Right lobe of liver (tissue), 6 donors: ENCODE results near the gene PLXNB3. TPM values are rescaled to one million over a fixed set of nuclear protein-coding genes. Genes with fewer than 3 reads are reported as not detected.

ENCODE experiments used
- ATAC-seq, 4 donors: fragments of 200-7000 bp; cut with Tn5 transposase; one replicate each; pipeline ENCODE4 v1.9.1; 2020; ENCODE audit warnings: mild to moderate bottlenecking in 4 of 4, moderate library complexity in 4 of 4
- DNase-seq, 3 donors: peaks; one replicate each; pipeline ENCODE4 v3.0.0-alpha.2; 2020
- H3K27ac ChIP-seq, 3 donors: fragments of 200-600 bp; one replicate each; pipeline ENCODE4 v1.8.0; 2022
- H3K27me3 ChIP-seq, 2 donors: fragments of 200-600 bp; one replicate each; pipeline ENCODE4 v1.8.0; 2022
- H3K36me3 ChIP-seq, 4 donors: fragments of 200-600 bp; sonication (generic) in 1 of 4; one replicate each; pipeline versions ENCODE4 v1.5.1 to v1.8.0; 2017 to 2022; ENCODE audit warnings: control low read depth in 1 of 4
- H3K4me1 ChIP-seq, 4 donors: fragments of 200-600 bp; sonication (generic) in 1 of 4; one replicate each; pipeline versions ENCODE4 v1.5.1 to v1.8.0; 2017 to 2022; ENCODE audit warnings: control low read depth in 1 of 4
- H3K4me3 ChIP-seq, 3 donors: fragments of 200-600 bp; one replicate each; pipeline ENCODE4 v1.8.0; 2022
- H3K9me3 ChIP-seq, 4 donors: fragments of 200-600 bp; sonication (generic) in 1 of 4; one replicate each; pipeline versions ENCODE4 v1.5.1 to v1.8.0; 2017 to 2022; ENCODE audit warnings: control low read depth in 1 of 4
- POLR2A ChIP-seq: fragments of 450-650 bp; IDR thresholded peaks from one replicate; pipeline ENCODE4 v1.6.1; 2017; ENCODE audit warnings: antibody characterized with exemption, mild to moderate bottlenecking
- WGBS: methylation state at CpG from one replicate; pipeline ENCODE4 v1.1.6; 2018; ENCODE audit warnings: low coverage, low lambda C conversion rate; ENCODE audit not compliant: insufficient coverage; ENCODE audit errors: missing lambda C conversion rate; 5-methylcytosine and 5-hydroxymethylcytosine counted together
- intact Hi-C, 2 donors: fragments of 100-400 bp; cut with DNase I; formaldehyde crosslinking; loops; one replicate each; pipeline versions ENCODE4 v1.11.2 to v1.14.1; 2022
- total RNA-seq, 6 experiments: library from RNA; depleted of rRNA in 2 of 6; stranded (reverse); fragments of >200 nt in 2 of 6; fragmentation: NEBNext Ultra II Directional in 3 of 6; extraction: Animal tissue kit (Norgen Biotek cat#: 25700) in 3 of 6; gene quantifications; one replicate each; pipeline versions ENCODE4 v1.1.0 to v1.2.4, GENCODE V29; 2016 to 2023
- TF ChIP-seq, protein P1 (sequence below), 4 donors: fragments of 200-600 bp in 3 of 4; fragments of 450-650 bp in 1 of 4; IDR thresholded peaks; one replicate each; pipeline versions ENCODE4 v1.5.1 to v1.8.0; 2016 to 2022; ENCODE audit warnings: antibody characterized with exemption in 4 of 4, mild to moderate bottlenecking in 2 of 4
- donor health status: DM: no; HTN: yes; CAD: no.
- donor health status: DM: no; HTN: no; CAD: no.
- donor health status: DM: no; HTN: no; CAD: no.
- donor health status: DM: no; HTN: yes; CAD: no.
- donor health status: DM: no; HTN: yes; CAD: no.

PLXNB3 gene
- total RNA-seq, 6 experiments from 2014 or later: 0.55 to 1.7 (median 0.94) TPM

DNA sequence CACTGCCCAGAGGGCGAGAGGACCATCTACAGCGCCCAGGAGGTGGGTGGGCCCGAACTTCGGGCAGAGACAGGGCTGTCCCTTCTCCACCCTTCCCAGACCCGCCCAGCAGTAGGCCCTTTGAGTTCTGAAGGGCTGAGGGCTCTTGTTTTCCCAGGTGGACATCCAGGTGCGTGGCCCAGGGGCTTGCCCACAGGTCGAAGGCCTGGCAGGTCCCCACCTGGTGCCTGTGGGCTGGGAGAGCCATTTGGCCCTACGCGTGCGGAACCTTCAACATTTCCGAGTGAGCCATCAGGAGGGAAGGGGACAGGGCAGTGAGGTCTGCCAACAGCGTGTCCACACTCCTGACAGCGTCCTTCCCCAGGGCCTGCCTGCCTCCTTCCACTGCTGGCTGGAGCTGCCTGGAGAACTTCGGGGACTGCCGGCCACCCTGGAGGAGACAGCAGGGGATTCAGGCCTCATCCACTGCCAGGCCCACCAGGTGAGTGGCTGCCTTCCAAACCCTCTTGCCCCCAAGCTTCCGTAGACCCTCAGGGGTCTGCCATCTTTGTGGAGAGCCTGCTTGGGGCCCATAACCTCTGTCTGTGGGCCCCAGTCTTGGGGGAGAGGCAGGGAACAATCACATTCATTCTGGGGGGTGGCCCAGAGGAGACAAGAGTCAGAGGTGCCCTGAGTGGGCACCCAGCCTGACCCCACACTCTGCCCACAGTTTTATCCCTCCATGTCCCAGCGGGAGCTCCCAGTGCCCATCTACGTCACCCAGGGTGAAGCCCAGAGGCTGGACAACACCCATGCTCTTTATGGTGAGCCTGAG is 6.8 kb downstream of the PLXNB3 start:
- H3K9me3 ChIP-seq: no peaks in the 10 kb centered on the region
- H3K4me1 ChIP-seq: no peaks in the 10 kb centered on the region
- H3K36me3 ChIP-seq: no peaks in the 10 kb centered on the region
- 20% methylated on average over 1 of the region's 18 CpGs for WGBS
- H3K4me3 ChIP-seq: no peak overlapping the region
- no peak for ATAC-seq
- no peak overlapping the region for H3K27ac ChIP-seq
- TF ChIP-seq, protein P1, sequence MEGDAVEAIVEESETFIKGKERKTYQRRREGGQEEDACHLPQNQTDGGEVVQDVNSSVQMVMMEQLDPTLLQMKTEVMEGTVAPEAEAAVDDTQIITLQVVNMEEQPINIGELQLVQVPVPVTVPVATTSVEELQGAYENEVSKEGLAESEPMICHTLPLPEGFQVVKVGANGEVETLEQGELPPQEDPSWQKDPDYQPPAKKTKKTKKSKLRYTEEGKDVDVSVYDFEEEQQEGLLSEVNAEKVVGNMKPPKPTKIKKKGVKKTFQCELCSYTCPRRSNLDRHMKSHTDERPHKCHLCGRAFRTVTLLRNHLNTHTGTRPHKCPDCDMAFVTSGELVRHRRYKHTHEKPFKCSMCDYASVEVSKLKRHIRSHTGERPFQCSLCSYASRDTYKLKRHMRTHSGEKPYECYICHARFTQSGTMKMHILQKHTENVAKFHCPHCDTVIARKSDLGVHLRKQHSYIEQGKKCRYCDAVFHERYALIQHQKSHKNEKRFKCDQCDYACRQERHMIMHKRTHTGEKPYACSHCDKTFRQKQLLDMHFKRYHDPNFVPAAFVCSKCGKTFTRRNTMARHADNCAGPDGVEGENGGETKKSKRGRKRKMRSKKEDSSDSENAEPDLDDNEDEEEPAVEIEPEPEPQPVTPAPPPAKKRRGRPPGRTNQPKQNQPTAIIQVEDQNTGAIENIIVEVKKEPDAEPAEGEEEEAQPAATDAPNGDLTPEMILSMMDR (IDR thresholded peaks at IDR 0.05): no peak
- TF ChIP-seq POLR2A: no peak
- intact Hi-C loops: no loop called here
- DNase-seq: peak in 2 of 3 donors; percentile 16 to 37
- H3K27me3 ChIP-seq: no peaks in the 10 kb centered on the region

DNA sequence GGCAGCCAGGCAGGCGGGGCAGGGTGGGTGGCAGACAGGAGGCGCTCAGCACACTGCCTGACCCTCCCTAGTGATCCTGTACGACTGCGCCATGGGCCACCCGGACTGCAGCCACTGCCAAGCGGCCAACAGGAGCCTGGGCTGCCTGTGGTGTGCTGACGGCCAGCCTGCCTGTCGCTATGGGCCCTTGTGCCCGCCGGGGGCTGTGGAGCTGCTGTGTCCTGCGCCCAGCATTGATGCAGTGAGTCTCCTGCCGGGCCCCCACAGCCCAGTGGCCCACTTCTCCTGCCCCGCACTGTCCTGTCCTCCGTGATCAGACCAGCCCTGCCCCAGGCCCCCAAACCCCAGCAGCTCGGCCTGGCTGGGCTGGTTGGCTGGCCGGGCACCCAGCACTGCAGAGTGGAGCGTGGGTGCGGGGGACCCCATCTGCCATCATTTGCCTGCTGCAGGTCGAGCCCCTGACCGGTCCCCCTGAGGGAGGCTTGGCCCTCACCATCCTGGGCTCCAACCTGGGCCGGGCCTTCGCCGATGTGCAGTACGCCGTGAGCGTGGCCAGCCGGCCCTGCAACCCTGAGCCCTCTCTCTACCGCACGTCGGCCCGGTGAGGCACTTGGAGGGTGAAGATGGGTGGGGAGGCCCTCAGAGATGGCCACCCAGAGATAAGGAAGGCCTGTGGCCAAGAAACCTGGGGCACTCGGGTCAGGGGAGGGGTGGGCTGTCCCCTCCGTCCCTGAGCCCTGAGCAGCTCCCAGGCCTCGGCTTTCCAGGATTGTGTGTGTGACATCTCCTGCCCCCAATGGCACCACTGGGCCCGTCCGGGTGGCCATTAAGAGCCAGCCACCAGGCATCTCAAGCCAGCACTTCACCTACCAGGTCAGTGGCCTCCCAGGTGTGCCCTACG is 7.6 kb downstream of the PLXNB3 start:
- intact Hi-C loops: no loop called here
- Histone ChIP-seq H3K4me1 (no peaks in the 10 kb centered on the region), H3K27ac (no peak overlapping the region), H3K36me3 (no peaks in the 10 kb centered on the region), H3K9me3 (no peaks in the 10 kb centered on the region), H3K27me3 (no peaks in the 10 kb centered on the region), H3K4me3 (no peak overlapping the region)
- peak; percentile 17 to 41 (median 25) for DNase-seq
- TF ChIP-seq POLR2A: no peak
- TF ChIP-seq, protein P1 (IDR thresholded peaks at IDR 0.05): no peak
- ATAC-seq: no peak
- WGBS: no CpG with 5 or more reads among the region's 37 CpGs

DNA sequence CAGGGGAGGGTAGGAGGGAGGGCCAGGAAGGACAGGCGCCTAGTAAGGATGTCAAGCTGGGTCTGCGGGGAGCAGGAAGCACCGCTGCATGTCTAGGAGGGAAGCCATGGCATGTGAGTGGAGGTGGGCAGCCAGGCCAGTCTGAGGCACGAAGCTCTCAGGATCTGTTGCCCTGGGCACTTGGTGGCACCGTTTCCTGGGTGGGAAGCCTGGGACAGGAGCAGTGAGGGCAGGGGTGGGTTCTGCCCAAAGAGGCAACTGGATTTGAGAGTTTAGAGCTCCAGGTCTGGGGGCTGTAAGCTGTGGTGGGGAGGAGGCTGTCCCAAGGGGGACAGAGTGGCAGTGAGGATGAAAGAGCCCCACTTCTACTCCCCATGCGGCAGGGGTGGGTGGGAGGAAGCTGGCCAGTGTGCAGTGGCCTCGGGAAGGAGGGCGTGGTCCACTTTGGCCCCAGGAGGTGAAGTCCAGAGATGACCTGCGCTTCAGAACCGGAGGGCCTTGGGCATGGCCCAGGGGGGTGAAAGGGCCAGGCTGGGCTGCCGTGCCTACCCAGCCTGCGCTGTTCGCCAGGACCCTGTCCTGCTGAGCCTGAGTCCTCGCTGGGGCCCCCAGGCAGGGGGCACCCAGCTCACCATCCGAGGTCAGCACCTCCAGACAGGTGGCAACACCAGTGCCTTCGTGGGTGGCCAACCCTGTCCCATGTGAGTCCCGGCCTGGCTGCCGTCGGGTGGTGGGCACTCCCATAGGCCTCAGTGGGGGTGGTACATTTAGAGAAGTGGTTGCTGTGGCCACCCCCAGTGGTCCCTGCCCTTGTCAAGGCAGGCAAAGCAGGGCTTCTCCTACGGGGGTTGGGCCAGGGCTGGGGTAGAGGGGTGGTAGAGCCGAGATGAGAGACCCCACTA is 8.5 kb downstream of the PLXNB3 start:
- intact Hi-C loops: no loop called here
- no peaks in the 10 kb centered on the region for H3K27me3 ChIP-seq
- no peaks in the 10 kb centered on the region for H3K4me1 ChIP-seq
- no peak overlapping the region for H3K4me3 ChIP-seq
- no peaks in the 10 kb centered on the region for H3K9me3 ChIP-seq
- DNase-seq: peak in 2 of 3 donors; percentile 14 to 40
- WGBS: 67% methylated on average over 3 of the region's 21 CpGs
- ATAC-seq: no peak
- H3K36me3 ChIP-seq: no peaks in the 10 kb centered on the region
- no peak overlapping the region for H3K27ac ChIP-seq
- TF ChIP-seq POLR2A: no peak
- TF ChIP-seq, protein P1 (IDR thresholded peaks at IDR 0.05): no peak

DNA sequence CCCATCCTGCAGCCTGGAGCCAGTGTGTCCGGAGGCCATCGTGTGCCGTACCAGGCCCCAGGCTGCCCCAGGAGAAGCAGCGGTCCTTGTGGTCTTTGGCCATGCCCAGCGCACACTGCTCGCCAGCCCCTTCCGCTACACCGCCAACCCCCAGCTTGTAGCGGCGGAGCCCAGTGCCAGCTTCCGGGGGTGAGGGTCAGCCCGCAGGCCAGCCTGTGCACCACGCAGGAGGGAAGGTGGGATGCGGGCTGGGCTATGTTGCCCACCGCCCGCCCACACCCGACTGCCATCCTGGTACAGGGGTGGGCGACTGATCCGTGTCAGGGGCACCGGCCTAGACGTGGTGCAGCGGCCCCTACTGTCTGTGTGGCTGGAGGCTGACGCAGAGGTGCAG is 9.2 kb downstream of the PLXNB3 start:
- DNase-seq (peak in 2 of 3 donors; percentile 8 to 48), ATAC-seq (no peak)
- H3K27ac ChIP-seq: no peak overlapping the region
- no peaks in the 10 kb centered on the region for H3K9me3 ChIP-seq
- no peak overlapping the region for H3K4me3 ChIP-seq
- TF ChIP-seq POLR2A: no peak
- H3K4me1 ChIP-seq: no peaks in the 10 kb centered on the region
- no peaks in the 10 kb centered on the region for H3K27me3 ChIP-seq
- intact Hi-C loops: no loop called here
- 80% methylated on average over 4 of the region's 23 CpGs for WGBS
- H3K36me3 ChIP-seq: no peaks in the 10 kb centered on the region
